Measurements from ENCODE around the gene APBB3. TPM values are rescaled to one million over a fixed set of nuclear protein-coding genes. Genes with fewer than 3 reads are reported as not detected.

Gene APBB3, protein sequence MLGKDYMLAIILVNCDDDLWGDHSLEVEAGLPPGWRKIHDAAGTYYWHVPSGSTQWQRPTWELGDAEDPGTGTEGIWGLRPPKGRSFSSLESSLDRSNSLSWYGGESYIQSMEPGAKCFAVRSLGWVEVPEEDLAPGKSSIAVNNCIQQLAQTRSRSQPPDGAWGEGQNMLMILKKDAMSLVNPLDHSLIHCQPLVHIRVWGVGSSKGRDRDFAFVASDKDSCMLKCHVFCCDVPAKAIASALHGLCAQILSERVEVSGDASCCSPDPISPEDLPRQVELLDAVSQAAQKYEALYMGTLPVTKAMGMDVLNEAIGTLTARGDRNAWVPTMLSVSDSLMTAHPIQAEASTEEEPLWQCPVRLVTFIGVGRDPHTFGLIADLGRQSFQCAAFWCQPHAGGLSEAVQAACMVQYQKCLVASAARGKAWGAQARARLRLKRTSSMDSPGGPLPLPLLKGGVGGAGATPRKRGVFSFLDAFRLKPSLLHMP
- 47.8 and 53.6 TPM in 2 replicates for total RNA-seq
- long read RNA-seq, partial matches to known transcripts: 5 of 7 reads
- long read RNA-seq, other reads (novel, unspliced or antisense): 2 of 7 reads

DNA sequence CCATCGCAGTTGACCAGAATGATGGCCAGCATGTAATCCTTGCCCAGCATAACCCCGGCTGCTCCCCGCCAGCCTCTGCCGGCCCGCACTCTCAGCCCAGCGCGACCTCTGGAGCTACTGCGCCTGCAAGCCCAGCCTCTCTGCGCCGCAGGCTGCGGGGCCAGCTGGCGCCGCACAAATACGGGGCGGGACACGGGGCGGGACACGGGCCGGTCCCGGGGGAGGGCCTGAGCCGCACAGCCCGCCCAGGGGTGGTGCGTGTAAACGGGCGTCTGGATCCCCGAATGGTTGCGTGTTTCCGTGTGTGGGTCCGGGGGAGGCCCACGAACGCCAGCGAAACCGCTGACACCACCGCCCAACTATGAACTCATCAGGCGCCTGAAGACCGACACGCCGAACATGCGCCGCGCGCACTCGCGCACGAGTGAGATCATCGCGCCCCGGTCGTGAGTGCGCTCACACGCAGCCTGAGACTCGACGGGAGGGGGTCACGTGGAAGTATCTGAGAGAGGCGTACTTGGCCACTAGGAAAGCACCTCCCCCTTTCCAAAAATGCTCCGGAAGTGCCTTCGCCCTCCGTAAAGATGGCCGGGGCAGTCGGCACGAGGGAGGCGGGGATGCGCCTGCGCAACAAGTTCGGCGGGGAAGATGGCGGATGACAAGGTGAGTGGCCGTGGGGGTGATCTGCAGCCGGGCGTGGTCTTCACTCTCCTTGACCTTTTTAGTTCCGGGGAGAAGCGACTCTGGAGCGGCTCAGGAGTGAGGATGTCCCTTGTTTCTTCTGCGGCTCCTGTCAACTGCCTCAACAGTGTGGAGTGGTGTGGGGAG lies at the start of gene APBB3, which contains the start of gene SLC35A4:
Gene APBB3, minus strand, starts transcription at position 403 of the 828 bp plus-strand sequence. Its CDS starts 353 bp downstream, at position 50.
Gene SLC35A4, plus strand, starts transcription at position 633 of the 828 bp plus-strand sequence. CDS start 2,342 bp downstream, outside the sequence.
- peak within 1 kb of the TSS; percentile 95 for H3K27ac Mint-ChIP-seq
- no peaks in the 10 kb centered on the region for H3K27me3 Mint-ChIP-seq
- H3K36me3 Mint-ChIP-seq (ENCODE audit: insufficient read depth): peaks cover 6% of the 10 kb centered on the region
- H3K9me3 Mint-ChIP-seq (ENCODE audit: low read depth): no peaks in the 10 kb centered on the region
- H3K4me3 Mint-ChIP-seq (ENCODE audit: low read depth): peak within 1 kb of the TSS; percentile 98
- peaks cover 21% of the 10 kb centered on the region for H3K4me1 Mint-ChIP-seq (ENCODE audit: low read depth)
- DNase-seq (ENCODE audit: low spot score, unreplicated experiment): peak; percentile 84
- TF ChIP-seq, protein P1, sequence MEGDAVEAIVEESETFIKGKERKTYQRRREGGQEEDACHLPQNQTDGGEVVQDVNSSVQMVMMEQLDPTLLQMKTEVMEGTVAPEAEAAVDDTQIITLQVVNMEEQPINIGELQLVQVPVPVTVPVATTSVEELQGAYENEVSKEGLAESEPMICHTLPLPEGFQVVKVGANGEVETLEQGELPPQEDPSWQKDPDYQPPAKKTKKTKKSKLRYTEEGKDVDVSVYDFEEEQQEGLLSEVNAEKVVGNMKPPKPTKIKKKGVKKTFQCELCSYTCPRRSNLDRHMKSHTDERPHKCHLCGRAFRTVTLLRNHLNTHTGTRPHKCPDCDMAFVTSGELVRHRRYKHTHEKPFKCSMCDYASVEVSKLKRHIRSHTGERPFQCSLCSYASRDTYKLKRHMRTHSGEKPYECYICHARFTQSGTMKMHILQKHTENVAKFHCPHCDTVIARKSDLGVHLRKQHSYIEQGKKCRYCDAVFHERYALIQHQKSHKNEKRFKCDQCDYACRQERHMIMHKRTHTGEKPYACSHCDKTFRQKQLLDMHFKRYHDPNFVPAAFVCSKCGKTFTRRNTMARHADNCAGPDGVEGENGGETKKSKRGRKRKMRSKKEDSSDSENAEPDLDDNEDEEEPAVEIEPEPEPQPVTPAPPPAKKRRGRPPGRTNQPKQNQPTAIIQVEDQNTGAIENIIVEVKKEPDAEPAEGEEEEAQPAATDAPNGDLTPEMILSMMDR (IDR thresholded peaks at IDR 0.05; ENCODE audit: unreplicated experiment): no peak

DNA sequence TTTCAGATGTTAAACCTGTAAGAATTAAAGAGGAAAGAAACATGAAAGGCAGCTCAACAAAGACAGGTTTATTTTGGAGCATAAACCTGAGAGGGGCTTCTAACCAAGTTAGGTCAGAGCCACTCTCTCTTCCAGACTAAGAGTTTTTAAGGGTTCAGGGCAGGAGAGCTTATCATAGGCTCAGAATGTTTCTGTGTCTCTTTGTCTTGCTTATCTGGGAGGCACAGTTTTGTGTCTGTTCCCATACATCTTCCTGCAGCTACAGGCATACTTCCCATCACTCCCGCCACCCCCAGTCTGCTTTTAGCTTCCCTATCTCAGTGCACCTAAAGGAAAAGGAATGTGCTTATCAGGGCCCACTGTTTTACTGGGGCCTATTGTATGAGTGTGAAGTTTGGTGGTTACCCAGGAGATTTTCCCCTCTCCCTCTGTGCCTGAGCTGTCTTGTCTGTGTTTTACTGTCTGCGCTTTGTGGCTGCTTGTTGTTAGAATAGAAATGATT lies 46.7 kb upstream of the APBB3 start:
- peaks cover 15% of the 10 kb centered on the region for H3K9me3 Mint-ChIP-seq (ENCODE audit: low read depth)
- H3K36me3 Mint-ChIP-seq (ENCODE audit: insufficient read depth): no peaks in the 10 kb centered on the region
- H3K27ac Mint-ChIP-seq: no peak overlapping the region
- no peaks in the 10 kb centered on the region for H3K27me3 Mint-ChIP-seq
- no peak for DNase-seq (ENCODE audit: low spot score, unreplicated experiment)
- H3K4me3 Mint-ChIP-seq (ENCODE audit: low read depth): no peak overlapping the region
- TF ChIP-seq, protein P1 (IDR thresholded peaks at IDR 0.05; ENCODE audit: unreplicated experiment): no peak
- no peaks in the 10 kb centered on the region for H3K4me1 Mint-ChIP-seq (ENCODE audit: low read depth)

DNA sequence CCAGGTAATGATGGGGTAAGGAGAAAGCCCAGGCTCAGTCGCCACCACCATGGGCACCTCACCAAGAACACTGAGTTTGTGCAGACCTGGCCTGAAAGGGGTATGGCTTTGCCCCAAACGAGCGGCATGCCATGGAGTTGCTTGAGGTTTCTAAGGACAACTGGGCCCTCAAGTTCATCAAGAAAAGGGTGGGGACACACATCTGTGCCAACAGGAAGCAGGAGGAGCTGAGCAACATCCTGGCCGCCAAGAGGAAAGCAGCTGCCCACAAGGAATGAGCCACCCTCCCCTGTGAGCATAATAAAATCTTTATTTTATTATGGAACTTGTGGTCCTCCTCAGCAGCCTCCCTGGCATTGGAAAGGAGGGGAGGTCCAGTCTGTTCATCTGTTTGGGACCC lies 44.7 kb upstream of the APBB3 start:
- no peaks in the 10 kb centered on the region for H3K4me1 Mint-ChIP-seq (ENCODE audit: low read depth)
- peaks cover 15% of the 10 kb centered on the region for H3K9me3 Mint-ChIP-seq (ENCODE audit: low read depth)
- no peak for DNase-seq (ENCODE audit: low spot score, unreplicated experiment)
- no peak overlapping the region for H3K4me3 Mint-ChIP-seq (ENCODE audit: low read depth)
- TF ChIP-seq, protein P1 (IDR thresholded peaks at IDR 0.05; ENCODE audit: unreplicated experiment): no peak
- no peaks in the 10 kb centered on the region for H3K36me3 Mint-ChIP-seq (ENCODE audit: insufficient read depth)
- no peak overlapping the region for H3K27ac Mint-ChIP-seq
- no peaks in the 10 kb centered on the region for H3K27me3 Mint-ChIP-seq

DNA sequence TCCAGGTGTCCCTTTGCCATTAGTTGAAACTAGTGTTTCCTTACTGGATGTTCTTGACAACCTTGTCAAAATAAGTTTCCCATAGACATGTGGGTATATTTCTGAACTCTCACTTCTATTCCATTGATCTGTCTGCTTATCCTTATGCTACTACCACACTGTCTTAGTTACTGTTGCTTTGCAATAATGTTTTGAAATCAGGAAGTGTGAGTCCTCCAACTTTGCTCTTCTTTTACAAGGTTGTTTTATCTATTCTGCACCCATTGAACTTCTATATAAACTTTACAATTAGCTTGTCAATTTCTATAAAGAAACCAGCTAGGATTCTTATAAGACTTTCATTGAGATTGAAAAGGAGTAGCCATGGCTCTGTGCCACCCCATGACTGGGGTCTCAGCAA lies 44.3 kb upstream of the APBB3 start:
- no peak for DNase-seq (ENCODE audit: low spot score, unreplicated experiment)
- H3K27me3 Mint-ChIP-seq: no peaks in the 10 kb centered on the region
- TF ChIP-seq, protein P1 (IDR thresholded peaks at IDR 0.05; ENCODE audit: unreplicated experiment): no peak

DNA sequence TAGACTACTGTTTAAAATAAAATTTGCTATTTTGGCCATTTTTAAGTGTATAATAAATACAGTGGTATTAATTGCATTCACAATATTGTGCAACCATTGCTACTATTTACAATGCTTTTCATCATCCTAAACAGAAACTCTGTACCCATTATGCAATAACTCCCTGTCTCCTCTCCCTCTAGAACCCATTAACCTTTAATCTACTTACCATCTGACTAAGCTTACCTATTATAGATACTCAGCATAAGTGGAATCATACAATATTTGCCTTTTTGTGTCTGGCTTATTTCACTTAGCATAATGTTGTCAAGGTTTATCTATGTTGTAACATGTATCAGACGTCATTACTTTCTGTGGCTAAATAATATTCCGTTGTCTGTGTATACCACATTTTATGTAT lies 42.6 kb upstream of the APBB3 start:
- H3K4me1 Mint-ChIP-seq (ENCODE audit: low read depth): no peaks in the 10 kb centered on the region
- no peaks in the 10 kb centered on the region for H3K36me3 Mint-ChIP-seq (ENCODE audit: insufficient read depth)
- H3K9me3 Mint-ChIP-seq (ENCODE audit: low read depth): peaks cover 11% of the 10 kb centered on the region
- no peaks in the 10 kb centered on the region for H3K27me3 Mint-ChIP-seq
- no peak overlapping the region for H3K4me3 Mint-ChIP-seq (ENCODE audit: low read depth)
- TF ChIP-seq, protein P1 (IDR thresholded peaks at IDR 0.05; ENCODE audit: unreplicated experiment): no peak
- no peak overlapping the region for H3K27ac Mint-ChIP-seq
- no peak for DNase-seq (ENCODE audit: low spot score, unreplicated experiment)

More for the DNA sequence above, 44.3 kb upstream of the APBB3 start:
- Mint-ChIP-seq H3K27ac (no peak overlapping the region), H3K36me3 (ENCODE audit: insufficient read depth) (no peaks in the 10 kb centered on the region), H3K4me1 (ENCODE audit: low read depth) (no peaks in the 10 kb centered on the region), H3K9me3 (ENCODE audit: low read depth) (peaks cover 15% of the 10 kb centered on the region), H3K4me3 (ENCODE audit: low read depth) (no peak overlapping the region)

Measured in progenitor cell of endocrine pancreas (in vitro differentiated cells).